NCI-H146 treated with DMSO at 0.1 percent for 48 hours (cell line): ENCODE measurements around the gene ADGRG2.

Experiments used
- DNase-seq: peaks from one replicate; lab custom pipeline; 2025; ENCODE audit not compliant: unreplicated experiment; lab: John Stamatoyannopoulos, UW

Gene ADGRG2, protein sequence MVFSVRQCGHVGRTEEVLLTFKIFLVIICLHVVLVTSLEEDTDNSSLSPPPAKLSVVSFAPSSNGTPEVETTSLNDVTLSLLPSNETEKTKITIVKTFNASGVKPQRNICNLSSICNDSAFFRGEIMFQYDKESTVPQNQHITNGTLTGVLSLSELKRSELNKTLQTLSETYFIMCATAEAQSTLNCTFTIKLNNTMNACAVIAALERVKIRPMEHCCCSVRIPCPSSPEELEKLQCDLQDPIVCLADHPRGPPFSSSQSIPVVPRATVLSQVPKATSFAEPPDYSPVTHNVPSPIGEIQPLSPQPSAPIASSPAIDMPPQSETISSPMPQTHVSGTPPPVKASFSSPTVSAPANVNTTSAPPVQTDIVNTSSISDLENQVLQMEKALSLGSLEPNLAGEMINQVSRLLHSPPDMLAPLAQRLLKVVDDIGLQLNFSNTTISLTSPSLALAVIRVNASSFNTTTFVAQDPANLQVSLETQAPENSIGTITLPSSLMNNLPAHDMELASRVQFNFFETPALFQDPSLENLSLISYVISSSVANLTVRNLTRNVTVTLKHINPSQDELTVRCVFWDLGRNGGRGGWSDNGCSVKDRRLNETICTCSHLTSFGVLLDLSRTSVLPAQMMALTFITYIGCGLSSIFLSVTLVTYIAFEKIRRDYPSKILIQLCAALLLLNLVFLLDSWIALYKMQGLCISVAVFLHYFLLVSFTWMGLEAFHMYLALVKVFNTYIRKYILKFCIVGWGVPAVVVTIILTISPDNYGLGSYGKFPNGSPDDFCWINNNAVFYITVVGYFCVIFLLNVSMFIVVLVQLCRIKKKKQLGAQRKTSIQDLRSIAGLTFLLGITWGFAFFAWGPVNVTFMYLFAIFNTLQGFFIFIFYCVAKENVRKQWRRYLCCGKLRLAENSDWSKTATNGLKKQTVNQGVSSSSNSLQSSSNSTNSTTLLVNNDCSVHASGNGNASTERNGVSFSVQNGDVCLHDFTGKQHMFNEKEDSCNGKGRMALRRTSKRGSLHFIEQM

DNA sequence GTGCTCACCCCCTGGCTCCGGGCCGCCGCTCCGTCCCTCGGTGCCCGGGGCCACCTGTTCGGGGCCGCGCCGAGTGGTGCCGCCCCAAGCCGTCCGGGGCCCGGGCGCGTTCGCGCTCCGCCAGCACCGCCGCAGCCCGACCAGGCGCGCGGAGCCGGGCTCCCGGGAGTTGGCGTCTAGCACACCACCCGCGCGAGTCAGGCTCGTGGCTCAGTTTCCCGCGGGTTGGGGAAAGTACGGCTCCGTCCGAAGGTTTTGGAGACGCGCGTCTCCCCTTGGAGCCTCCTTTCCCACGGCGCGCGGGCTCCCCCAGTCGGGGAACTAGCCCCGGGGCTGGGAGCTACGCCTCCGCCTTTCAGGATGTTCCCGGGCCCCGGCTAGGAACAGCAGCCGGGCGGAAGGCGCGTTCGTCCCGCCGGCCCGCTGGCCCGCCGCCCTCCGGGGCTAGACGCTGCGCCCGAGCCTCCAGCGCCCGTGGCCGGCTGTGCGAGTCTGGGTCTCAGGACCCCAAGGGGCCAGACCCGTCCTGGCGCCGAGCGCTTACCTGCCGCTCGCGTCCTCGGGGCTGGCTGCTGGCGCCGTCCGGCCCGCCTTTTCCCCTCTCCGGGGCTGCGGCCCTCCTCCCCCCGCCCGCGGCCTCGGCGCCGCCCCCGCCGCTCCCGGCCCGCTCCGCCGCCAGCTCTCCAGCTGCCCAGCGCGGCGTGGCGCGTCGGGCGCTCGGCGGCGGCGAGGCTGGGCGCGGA lies at the start of gene ADGRG2:
TSS of gene ADGRG2 (minus strand) at position 571 of the 743 bp plus-strand sequence. CDS start 53,634 bp downstream, outside the sequence.
- no peak for DNase-seq

DNA sequence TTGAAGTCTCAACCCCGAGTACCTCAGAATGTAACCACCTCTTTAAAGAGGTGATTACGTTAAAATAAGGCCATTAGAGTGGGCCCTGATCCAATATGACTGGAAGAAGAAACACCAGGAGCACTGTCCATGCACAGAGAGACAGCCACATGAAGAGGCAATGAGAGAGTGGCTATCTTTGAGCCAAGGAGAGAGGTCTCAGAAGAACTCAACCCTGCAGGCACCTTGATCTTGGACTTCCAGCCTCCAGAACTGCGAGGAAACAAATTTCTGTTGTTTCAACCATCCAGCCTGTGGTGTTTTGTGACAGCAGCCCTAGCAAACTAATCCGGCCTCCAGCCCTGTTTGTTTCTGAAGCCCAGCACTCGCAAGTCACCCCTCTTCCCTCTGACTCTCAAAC lies 46.3 kb upstream of the ADGRG2 start:
- DNase-seq: no peak

DNA sequence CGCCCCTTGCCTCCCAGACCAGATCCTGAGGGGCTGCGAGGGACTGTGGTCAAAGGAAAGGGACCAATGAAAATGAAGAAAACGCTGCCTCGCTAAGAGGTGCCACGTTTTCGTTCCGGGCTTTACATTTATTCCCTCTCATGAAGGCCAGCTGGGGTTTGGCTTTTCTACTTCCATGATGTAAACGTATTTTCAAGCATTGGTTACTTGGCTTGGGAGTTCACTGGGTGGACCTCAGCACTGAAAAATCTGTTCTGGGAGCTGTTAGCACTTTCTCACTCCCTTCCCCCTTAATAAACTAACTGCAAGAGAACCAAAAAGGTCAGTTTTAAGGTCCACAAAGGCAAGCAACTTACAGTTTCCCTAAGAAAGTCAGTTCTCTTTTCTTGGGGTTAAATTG lies 40.6 kb upstream of the ADGRG2 start:
- DNase-seq: no peak

DNA sequence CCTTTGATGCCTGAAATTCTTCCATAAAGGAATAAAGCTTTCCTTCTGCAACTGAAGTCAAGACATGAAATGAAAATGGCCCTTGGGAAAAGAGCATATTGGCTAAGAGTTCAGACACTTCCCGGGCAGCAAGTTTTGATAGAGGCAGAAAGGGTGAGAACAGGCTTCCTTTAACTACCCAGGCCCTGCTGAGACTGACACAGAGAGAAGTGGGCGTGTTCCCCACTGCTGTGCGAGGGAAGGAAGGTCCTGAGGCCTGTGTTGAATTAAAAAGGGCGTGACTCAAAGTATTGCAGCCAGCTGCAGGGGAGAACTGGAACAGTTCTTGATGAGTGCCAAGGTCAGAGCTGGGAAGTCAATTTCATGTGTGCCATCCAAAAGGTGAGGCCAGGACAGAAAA lies 33.9 kb upstream of the ADGRG2 start:
- no peak for DNase-seq

DNA sequence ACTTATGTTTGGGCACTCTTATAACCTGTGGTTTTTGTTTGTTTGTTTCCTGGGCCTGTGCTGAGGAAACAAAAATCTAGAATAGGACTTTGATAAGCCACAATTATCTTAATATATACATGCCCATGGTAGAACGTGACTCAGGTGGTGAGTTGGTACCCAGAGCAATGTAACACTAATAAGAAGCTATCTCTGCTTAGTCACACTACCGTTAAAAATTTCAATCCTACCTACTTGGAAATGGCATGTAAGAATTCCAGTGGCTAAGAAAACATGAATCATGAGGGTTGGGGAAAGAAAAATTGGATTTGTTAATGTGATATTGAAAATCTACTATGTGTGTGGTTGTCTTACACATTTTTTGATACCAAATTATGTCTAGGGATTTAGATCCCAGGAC lies 30.5 kb upstream of the ADGRG2 start:
- DNase-seq: no peak

DNA sequence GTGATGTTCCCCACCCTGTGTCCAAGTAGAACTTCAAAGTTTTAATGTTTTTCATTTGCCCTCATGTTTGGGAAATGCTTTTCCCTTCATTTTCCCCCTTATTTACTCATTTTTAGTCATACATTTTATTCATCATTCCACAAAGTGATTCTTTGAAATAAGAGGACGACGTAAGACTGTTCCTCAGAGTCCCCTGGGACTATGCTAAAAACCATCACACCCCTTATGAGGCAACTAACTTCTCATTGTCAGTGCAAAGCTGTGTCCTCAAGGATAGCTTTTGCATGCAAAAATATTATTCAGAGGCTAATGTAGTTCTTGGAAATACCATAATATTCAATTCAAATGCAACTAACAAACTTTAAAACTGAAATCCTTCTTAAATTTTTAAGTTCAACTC lies 14.8 kb upstream of the ADGRG2 start:
- no peak for DNase-seq

DNA sequence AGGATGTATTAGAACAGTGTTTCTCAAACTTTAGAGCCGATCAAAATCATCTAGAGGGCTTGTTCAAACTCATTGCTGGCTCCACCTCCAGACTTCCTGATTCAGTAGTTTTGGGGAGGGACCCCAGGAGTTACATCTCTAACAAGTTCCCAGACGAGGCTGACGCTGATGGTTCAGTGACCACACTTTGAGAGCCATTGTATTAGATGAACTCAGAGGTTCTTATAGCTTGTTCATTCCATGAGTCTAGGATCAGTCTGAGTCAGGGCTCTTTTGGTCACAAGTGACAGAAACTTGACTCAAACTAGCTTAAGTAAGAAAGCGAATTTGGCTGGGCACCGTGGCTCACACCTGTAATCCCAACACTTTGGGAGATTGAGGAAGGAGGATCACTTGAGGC lies 11.5 kb upstream of the ADGRG2 start:
- no peak for DNase-seq

DNA sequence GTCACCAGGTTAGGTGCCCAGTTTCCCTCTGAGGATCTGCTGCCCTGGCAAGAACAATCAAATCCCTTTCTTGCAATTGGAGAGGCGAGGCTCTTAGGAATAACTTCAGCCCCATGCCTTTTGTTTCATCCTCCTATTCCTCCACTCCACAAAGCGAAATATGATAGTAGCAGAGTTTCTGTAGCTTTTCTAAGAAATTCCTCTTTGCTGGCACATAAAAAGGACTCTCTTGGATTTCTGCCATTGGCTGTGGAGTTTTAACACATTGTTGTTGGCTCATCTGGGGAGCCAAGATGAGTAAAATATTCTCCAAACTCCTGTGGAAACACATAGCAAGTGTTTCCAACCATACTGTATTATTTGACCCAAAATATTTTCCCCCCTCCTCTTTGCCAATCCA lies 11.0 kb upstream of the ADGRG2 start:
- DNase-seq: no peak

DNA sequence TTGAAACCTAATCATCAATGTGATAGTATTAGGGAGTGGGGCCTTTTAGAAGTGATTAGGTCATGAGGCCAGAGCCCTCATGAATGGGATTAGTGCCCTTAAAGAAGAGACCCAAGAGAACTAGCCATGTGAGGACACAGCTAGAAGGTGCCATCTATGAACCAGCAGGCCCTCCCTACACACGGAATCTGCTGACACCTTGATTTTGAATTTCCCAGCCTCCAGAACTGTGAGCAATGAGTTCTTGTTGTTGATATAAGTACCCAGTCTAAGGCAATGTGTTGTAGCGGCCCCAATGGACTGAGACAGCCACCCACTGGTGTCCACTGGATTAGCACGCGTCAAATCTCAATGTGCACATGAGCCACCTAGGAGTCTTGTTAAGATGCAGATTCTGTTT lies 8.4 kb upstream of the ADGRG2 start:
- no peak for DNase-seq

DNA sequence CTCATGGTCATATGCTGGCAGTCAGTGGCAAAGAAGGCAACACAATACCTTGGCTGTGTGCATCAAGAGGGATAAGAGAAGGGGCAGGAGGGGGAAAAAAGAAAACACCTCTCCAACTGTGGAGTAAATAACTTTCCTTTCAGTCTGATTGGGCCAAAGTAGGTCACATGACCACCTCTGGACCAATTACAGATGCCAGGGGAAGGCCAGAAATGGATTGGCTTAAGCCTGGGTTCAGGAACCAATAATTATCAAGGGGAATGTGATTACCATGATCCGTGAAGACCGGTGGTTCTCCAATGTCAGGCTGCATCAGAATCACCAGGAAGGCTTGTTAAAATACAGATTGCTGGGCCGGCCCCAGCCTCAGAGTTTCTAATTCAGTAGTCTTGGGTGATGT lies 7.4 kb upstream of the ADGRG2 start:
- no peak for DNase-seq

DNA sequence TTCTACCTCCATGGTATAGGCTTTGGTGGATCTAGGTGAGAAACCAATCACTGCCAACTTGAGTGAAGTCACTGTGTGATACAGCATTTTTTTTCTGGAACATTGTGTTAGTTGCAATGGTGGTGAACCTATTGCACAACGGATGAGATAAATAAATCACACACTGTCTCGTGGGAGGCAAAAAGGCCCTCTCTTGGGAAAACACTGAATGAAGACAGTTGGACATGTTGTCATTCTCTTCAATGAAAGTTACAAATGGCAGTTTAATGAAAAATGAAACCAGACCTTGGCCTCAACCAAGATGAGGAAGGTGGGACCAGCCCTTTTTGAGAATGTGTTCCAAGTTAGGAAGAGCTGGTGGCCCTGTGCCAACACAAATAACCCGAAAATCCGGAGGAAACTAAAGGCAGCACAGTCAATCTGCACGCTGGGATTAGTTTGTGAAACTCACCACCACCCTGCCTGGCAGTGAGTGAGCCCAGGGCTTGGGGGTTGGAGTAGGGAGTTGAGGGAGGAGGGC lies 5.4 kb upstream of the ADGRG2 start:
- DNase-seq: no peak

DNA sequence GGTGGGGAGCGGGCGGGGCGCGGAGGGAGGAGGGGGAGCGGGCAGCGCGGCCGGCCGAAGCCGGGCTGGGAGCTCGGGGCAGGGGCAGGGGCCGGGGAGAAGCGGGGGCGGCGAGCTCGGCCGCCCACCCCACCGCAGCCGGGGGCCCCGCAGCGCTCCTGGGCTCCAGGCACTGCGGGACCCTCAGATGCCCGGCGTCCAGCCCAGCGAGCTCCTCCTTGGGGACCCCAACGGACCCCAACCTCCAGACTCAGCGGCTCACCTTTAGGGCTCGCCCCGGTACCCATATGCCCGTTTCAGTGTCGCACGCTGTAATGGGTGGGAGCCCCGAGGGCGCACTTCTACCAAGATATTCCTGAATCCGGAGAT lies 357 bp upstream of the ADGRG2 start:
- no peak for DNase-seq

DNA sequence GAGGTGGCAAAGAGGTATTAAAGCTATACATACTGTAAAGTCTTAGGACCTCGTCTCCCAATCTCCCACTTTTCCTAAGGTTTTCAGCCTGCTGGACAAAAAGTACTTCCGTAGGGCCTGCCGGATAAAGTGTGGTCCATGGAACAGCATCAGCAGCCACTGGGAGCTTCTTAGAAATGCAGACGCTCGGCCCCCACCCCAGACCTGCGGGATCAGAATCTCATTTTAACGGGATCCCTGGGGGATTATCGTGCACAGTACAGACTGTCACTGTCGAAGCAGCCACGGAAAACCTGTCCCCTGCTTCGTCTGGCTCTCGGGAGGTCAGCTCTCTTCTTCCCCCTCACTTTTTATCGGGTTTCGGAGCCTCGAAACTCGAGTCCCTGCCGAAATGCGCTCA lies 802 bp downstream of the ADGRG2 start:
- no peak for DNase-seq

DNA sequence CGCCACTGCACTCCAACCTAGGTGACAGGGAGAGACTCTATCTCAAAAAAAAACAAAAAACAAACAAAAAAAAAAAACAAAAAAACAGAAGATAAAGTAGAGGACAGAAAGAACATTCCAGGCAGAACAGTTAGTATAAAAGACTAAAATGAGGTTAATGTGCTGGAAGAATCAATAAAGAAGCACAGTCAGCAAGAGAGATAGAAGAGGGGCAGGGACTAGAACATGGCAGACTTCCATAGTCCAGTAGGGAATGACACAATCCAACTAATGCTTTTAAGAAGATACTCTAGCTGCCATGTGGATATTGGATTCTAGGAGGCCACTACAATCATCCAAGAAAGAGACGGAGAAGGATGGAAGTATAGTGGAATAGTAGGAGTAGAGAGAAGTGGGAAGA lies 11.6 kb downstream of the ADGRG2 start:
- no peak for DNase-seq

DNA sequence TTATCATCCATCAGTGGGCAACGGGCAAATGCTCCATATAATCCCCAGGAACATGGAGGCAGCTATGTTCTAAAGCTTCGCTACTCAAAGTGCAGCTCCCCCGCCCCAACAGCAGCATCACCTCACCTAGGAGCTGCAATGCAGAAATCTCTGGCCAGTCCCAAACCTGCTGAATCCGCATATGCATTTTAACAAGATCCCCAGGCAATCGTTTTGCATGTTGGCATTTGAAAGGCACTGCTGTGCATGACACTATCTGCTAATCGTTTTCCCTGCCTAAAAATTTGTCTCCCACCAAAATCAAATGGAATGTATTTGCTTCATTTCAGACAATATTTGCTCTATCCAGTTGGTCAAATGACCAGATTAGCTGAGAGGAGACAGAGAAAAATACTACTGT lies 15.2 kb downstream of the ADGRG2 start:
- no peak for DNase-seq

DNA sequence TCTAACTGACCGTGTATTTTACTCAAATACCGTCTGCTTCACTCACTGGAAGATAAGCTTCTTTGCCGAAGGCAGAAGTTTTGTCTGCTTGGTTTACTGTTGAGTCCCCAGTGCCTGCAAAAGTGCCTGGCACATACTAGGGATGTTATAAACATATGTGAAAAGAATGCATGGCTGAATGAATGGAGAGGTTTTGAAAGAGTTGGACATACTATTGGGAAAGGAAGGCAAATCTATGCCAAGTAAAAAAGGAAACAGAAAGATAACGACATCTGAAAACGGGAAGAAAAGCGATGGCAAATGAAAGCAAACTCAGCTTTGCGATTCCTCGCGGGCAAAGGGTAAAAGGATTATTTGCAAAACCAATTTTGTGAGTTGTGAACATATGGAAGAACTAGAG lies 21.7 kb downstream of the ADGRG2 start:
- DNase-seq: no peak

DNA sequence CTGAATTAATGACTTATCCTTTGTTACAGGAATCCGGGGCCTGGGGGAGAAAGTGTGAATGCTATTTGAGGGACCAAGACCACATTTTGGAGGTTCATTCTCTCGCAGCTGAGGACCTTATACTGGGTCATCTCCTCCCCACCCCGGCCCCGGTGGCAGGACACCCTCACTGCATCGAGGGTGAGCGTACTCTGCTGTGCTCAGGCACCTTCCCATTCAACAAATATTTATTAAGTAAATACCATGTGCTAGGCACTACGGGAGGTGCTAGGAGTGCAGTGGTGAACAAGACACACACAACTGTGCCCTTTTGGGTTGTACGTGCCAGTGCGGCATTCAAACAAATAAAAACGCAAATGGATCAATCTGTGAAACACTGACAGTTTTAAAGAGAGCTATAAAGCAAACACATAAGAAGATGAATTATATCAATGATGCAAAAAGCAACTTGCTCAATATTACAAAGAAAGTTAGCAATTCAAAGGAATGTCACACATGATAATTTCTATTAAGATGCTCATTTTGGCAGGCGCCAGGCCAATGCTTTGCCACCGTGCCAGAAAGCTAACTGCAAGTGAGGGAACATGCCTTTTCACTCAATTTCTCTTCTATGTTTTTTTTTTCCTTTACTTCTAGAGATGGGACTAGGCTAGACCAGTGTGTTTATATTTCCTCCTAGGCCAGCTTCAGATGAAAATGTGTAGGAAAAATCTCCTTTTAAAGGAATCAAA lies 24.6 kb downstream of the ADGRG2 start:
- no peak for DNase-seq

DNA sequence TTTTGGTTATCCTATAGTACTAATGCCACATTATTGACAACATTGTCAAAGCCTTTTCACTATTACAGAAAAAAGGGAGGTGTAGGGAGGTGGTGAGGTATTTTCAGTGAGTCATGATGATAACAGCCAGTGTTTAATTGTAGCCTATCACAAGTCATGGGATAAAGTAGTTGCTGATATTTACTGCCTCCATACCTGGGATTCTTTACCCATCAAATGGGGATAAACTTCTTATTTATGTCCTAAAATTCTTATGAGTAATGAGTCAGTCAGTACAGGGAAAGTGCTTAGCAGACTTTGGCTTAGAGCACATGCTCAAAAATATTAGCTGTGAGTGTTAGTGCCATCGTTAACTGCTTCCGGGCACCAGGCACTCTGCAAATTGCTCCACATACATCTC lies 25.7 kb downstream of the ADGRG2 start:
- DNase-seq: no peak

DNA sequence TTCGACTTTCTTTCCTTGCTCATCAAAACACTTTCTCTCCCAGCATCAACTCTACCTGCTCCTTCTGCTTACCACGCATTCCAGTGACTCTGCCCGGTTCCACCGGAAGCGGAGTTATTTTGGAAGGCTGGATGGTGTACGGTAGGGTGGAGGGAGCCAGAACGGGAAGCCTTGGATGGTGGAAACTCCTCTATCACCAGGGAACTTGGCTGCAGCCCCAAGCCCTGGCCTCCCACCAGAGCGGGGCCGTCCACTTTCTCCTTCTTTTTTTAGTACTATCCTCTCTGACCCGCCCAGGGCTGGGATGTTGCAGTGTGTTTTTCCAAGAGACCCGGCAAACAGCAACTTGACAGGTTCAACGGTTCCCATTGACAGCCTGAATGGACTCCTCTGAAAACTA lies 27.6 kb downstream of the ADGRG2 start:
- DNase-seq: no peak

DNA sequence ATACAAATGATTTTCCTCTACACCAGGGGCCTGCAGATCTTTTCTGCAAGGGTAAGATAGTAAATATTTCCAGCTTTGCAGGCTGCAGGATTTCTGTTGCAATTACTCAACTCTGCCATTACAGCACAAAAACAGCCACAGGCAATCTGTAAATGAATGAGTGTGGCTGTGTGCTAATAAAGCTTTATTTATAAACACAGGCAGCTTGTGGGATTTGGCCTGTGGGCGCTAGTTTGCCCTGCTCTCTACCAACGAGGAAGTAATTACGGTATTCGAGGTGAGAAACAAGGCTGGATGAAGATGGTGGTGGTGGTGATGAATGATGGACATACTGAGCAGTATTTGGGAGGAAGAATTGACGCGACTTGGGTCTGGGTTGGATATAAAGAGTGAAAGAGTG lies 30.7 kb downstream of the ADGRG2 start:
- no peak for DNase-seq
